ENCODE results near the gene RAP2A.

The RAP2A gene

GRCh38 chr13:97433727-97434396, at the start of gene RAP2A:
Gene RAP2A (plus strand): TSS chr13:97434169. CDS start chr13:97434471, 302 bp downstream.
- DNase-seq (ENCODE audit: low spot score), result peak; percentile 90

- no peak for DNase-seq (ENCODE audit: low spot score)
Observed at GRCh38 chr13:97384371-97384770, 49.6 kb upstream of the RAP2A start.

- no peak for DNase-seq (ENCODE audit: low spot score)
Observed at GRCh38 chr13:97385146-97385545, 48.8 kb upstream of the RAP2A start.

- DNase-seq (ENCODE audit: low spot score), result no peak
Observed at GRCh38 chr13:97385854-97386253, 48.1 kb upstream of the RAP2A start.

DNA sequence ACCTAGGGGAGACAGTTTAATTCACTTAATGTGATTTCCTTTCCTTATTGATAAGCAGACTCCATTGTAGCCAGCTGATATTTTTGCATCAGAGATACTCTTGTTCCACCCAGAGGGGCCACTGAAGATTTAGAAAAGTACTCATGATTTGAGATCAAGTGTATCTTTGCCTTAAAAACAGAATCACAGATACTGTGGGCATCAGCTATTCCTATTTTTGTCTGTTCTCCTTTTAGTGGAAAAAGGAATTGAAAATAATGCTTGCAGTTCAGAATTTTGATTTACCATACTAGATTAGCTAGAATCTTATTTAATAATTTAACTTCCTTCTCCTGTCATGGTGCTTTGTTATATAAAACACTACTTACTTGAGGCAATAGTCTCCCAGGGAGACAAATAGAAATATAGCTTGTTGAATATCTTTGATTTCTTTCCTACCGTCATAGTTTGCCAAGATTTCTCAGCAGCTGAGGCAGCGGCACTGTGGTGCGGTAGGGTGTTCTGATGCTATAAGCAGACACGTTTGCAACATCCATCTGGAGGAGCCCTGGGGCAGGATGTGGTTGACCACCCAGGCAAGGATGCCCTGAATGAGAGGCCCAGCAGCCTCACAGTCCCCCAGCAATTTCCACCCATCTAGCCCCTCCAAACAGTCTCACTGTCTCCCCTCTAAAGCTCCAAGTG, 47.0 kb upstream of the RAP2A start:
- peak; percentile 8 for DNase-seq (ENCODE audit: low spot score)

DNA sequence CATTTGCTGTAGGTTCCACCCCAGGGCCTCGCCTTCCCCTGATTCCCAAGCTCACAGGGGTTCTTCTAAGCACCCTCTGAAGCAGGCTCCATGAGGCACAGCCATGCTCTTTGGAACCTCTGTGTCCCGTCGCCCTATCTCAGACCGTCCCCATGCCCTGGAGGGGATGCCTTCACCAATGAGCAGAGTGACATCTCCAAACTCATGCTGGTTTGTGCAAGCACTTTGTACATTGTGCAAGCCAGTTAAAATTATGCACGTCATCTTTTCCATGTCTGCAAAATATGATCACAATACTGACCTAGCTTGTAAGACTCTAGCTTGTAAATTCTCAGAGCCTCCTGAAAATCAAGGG, 46.5 kb upstream of the RAP2A start:
- DNase-seq (ENCODE audit: low spot score), result no peak

DNA sequence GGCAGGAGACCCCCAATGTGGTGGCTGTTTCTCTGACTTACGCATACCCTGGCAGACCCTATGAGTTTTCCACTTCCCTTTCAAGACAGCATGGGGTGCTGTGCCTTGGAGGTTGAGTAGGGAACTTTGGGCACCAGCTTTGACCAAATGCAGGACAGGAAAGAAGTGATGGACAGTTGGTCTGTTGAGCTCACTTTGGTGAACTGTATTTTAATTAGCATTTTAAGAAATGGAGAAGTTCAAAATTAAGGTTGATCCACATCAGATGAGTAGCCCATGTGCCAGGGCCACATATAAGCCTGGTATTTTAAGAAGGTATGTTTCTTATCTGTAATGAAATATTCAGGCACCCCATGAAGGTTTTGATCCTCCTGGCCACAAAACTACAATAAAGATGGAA, 46.1 kb upstream of the RAP2A start:
- no peak for DNase-seq (ENCODE audit: low spot score)

DNA sequence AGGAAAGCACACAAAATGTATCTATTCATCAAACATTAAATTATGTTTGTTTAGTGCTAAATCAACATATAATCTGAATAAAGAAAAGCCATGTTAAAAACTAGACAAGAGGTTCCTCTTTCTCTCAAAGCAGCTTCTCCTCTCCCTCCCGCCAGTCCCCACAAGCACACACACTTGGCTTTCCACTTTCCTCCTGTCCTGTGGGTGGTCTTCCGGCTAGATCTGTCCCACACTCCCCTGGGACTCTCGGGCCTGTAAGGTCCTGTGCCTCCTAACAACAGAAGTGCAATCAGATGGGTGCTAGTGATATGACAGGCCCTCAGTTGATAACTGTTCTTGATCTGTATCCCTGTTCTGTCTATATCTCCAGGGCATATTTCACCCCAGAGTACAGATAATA, 45.6 kb upstream of the RAP2A start:
- DNase-seq (ENCODE audit: low spot score), result no peak

GRCh38 chr13:97390941-97391600, 42.9 kb upstream of the RAP2A start:
- DNase-seq (ENCODE audit: low spot score), result no peak

GRCh38 chr13:97392020-97392419, 41.9 kb upstream of the RAP2A start:
- no peak for DNase-seq (ENCODE audit: low spot score)

- DNase-seq (ENCODE audit: low spot score), result no peak
Observed at GRCh38 chr13:97394542-97394941, 39.4 kb upstream of the RAP2A start.

- no peak for DNase-seq (ENCODE audit: low spot score)
Observed at GRCh38 chr13:97395447-97396136, 38.4 kb upstream of the RAP2A start.

DNA sequence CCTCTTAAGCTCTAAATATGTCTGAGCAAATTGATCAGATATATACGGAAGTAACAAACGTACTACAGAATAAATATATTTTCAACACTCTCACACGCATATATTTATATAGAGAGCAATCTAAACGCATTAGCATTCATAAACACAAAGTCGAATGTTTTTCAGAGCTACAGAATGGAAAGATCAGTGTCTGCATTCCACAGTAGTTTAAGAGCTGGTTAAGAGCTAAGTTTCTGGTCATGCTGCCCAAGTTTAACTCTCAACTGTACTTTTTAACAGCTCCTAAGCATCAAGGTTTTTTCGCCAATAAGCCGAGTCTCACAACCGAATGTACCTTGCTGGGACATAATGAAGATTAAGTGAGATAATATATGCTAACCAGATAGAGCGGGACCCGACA, 36.7 kb upstream of the RAP2A start:
- no peak for DNase-seq (ENCODE audit: low spot score)

DNA sequence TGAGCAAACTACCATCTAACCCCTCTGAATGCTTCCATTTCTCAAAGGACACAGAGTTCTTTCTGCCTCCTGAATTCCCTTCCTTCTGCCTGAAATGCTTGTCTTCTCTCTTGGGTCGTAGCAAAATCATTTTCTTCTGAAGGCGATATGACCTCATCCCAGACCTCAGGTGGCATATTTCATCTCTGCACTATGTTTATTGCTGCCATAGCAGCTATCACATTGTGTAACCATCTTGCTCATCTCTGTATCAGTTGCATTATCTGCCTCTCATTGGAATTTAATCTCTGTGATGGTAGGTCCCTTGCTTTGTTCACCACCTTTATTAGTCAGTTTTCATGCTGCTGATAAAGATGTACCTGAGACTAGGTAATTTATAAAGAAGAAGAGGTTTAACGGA, 32.5 kb upstream of the RAP2A start:
- DNase-seq (ENCODE audit: low spot score), result no peak

DNA sequence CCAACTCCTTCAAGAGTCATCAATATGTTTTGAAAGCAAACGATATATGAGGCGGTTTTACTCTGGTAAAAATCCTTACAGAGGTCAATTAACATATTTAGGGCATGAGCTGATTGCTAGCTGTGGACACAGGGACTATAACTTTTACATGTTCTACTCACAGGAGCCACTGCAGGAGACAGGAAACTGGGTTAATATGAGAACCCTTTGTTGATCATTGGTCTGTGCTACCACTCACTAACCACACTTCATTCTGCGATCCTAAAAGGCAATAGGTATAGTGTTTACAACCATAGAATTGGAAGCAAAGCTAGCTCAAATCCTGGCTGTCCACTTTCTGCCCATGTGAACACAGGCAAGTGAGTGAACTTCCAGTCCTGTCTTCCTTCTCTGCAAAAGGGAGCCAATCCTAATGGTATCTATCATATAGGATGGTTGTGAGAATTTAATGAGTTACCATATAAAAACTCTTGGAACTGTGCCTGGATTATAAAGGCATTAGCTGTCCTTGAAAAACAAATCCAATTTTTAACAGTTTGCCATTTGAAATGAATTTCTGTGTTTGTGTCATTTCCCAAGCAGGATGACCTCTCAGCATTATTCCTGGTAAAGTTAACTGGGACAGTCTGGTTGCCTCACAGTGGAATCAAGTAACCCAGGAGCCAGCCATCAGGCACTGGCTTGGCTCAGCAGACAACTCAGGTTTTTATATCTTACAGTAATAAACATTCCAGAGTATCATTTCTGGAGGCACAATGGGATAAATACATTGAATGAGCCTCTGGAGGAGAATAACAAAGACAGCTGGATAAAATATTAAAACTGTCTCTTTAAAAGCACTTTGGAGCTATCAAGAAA, 29.8 kb upstream of the RAP2A start:
- DNase-seq (ENCODE audit: low spot score), result no peak

- DNase-seq (ENCODE audit: low spot score), result no peak
Observed at GRCh38 chr13:97407540-97407939, 26.4 kb upstream of the RAP2A start.

DNA sequence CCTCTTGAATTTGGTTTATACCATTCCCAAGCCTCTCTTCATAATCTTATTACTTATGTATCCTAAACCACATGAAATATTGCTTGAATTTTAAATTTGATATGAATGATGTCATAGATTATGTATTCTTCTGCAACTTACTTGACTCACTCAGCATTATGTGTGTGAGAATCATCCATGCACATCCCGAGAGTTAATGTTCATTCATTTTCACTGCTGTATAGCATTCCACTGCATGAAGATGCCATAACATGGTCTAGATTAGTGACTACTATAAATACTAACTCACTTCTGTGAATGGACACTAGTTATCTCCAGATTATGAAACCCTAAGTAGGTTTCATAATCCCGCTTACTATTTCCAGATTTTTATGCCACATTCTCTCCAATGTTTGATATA, 25.0 kb upstream of the RAP2A start:
- no peak for DNase-seq (ENCODE audit: low spot score)

DNA sequence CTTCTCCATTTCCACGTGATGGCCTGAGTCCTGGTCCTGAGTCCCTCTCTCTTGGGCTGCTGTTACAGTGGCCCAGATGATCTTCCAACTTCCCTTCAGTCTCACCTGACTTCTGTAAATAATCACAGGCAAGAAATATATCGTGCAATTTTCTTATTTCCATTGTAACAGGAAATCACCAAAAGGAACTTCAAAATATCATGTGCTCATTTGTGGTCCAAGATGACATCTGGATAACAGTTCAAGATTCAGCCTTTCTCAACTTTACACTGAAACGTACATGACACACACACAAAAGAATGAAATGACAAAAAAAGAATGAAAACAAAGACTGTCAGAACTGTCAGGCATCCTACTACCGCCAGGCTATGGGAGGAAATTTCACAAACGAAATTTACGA, 22.0 kb upstream of the RAP2A start:
- DNase-seq (ENCODE audit: low spot score), result no peak

- no peak for DNase-seq (ENCODE audit: low spot score)
Observed at GRCh38 chr13:97413694-97414093, 20.3 kb upstream of the RAP2A start.

- no peak for DNase-seq (ENCODE audit: low spot score)
Observed at GRCh38 chr13:97414392-97414791, 19.6 kb upstream of the RAP2A start.

- no peak for DNase-seq (ENCODE audit: low spot score)
Observed at GRCh38 chr13:97417698-97418097, 16.3 kb upstream of the RAP2A start.

All from activated CD4-positive, alpha-beta T cell treated with anti-CD3 and anti-CD28 coated beads, Interleukin-2, Interleukin-4, amounts not matched to agents 100 ng/mL and 50 ng/mL, durations not matched to agents 16 hours and 8 hours (primary cell).